GM12878 (cell line): ENCODE measurements around the gene CDC42BPB. TPM values are rescaled to one million over a fixed set of nuclear protein-coding genes. Genes with fewer than 3 reads are reported as not detected.

Experiments
- ATAC-seq: fragments of 200-7000 bp; cut with Tn5 transposase; 3 replicates; pipeline ENCODE4 v1.9.1; 2020; ENCODE audit warnings: mild to moderate bottlenecking, moderate library complexity
- BruUV-seq: library from RNA; stranded (reverse); fragments of 400-500 nt; replicated peaks from 2 replicates; lab custom pipeline; 2021; lab: Mats Ljungman, UMichigan
- CTCF ChIA-PET: fragments of 300-600 bp; sonication (Branson Sonifier 250); formaldehyde crosslinking; extraction: SDS; loops from one replicate; lab custom pipeline; 2021; ENCODE audit warnings: inconsistent platforms; lab: Yijun Ruan, JAX
- POLR2A ChIA-PET: fragments of 350-600 bp; formaldehyde crosslinking; extraction: SDS; loops from one replicate; lab custom pipeline; 2021; ENCODE audit warnings: inconsistent platforms; lab: Charles Lee
- RAD21 ChIA-PET: fragments of 300-600 bp; sonication (Branson Sonifier 250); formaldehyde crosslinking; loops from one replicate; lab custom pipeline; 2023; ENCODE audit warnings: antibody characterized with exemption; ENCODE audit not compliant: unreplicated experiment; lab: Charles Lee
- SMC1A ChIA-PET: fragments of 300-600 bp; sonication (Branson Sonifier 250); formaldehyde crosslinking; loops from one replicate; lab custom pipeline; 2023; ENCODE audit not compliant: unreplicated experiment, uncharacterized antibody; lab: Charles Lee
- DNase-seq: peaks from one replicate; pipeline ENCODE4 v3.0.0-alpha.2; 2011; ENCODE audit warnings: low read depth, low spot score
- FAIRE-seq: peaks from 3 replicates; lab custom pipeline; 2011; peaks lifted over from hg19 to GRCh38; lab: Jason Lieb, UNC
- H2AFZ ChIP-seq: 2 replicates; pipeline ENCODE4 v1.6.0; 2011; ENCODE audit warnings: low read depth, low read length, control low read depth; ENCODE audit not compliant: control insufficient read depth
- H3K27ac ChIP-seq: 2 replicates; pipeline ENCODE4 v1.5.1; 2011; ENCODE audit warnings: control low read depth; ENCODE audit not compliant: control insufficient read depth, insufficient read depth
- H3K27me3 ChIP-seq, 2 experiments: replicated peaks in 1 of 2; 2 replicates each; pipeline versions ENCODE4 v1.6.0 to v1.6.1; 2011; ENCODE audit warnings: low read length in 1 of 2; ENCODE audit not compliant: control insufficient read depth in 2 of 2, insufficient read depth in 2 of 2
- H3K36me3 ChIP-seq, 2 experiments: 2 replicates each; pipeline ENCODE4 v1.5.1; 2011; ENCODE audit warnings: low read length in 1 of 2; ENCODE audit not compliant: control insufficient read depth in 2 of 2, insufficient read depth in 2 of 2
- H3K4me1 ChIP-seq: 2 replicates; pipeline ENCODE4 v1.6.1; 2011; ENCODE audit warnings: mild to moderate bottlenecking, low read length, moderate library complexity, mixed read lengths; ENCODE audit not compliant: control insufficient read depth, insufficient read depth
- H3K4me2 ChIP-seq: 2 replicates; pipeline ENCODE4 v1.6.0; 2011; ENCODE audit warnings: control low read depth; ENCODE audit not compliant: control insufficient read depth, insufficient read depth
- H3K4me3 ChIP-seq: fragments of 200-600 bp; sonication (generic); 2 replicates; pipeline ENCODE4 v1.5.1; 2016
- H3K79me2 ChIP-seq: 2 replicates; pipeline ENCODE4 v1.6.0; 2011; ENCODE audit warnings: low read length; ENCODE audit not compliant: control insufficient read depth, insufficient read depth
- H3K9ac ChIP-seq: 2 replicates; pipeline ENCODE4 v1.8.0; 2011; ENCODE audit warnings: low read length, control low read depth, mixed read lengths; ENCODE audit not compliant: control insufficient read depth, insufficient read depth
- H3K9me3 ChIP-seq: replicated peaks from 3 replicates; pipeline ENCODE4 v1.5.1; 2011; ENCODE audit warnings: mild to moderate bottlenecking, low read length; ENCODE audit not compliant: control insufficient read depth, insufficient read depth
- H4K20me1 ChIP-seq: 2 replicates; pipeline ENCODE4 v1.6.0; 2011; ENCODE audit not compliant: control insufficient read depth, insufficient read depth
- CHD4 ChIP-seq: fragments of 200-600 bp; sonication (generic); IDR thresholded peaks from 2 replicates; pipeline ENCODE4 v1.6.1; 2016; ENCODE audit warnings: mild to moderate bottlenecking
- CREB1 ChIP-seq: IDR thresholded peaks from 2 replicates; pipeline ENCODE4 v1.6.1; 2012; ENCODE audit warnings: low read depth, mild to moderate bottlenecking, inconsistent platforms
- EGR1 ChIP-seq, 2 experiments: IDR thresholded peaks; 1 replicate in 1 of 2; 2 replicates in 1 of 2; pipeline ENCODE4 v1.6.1; 2011 to 2012; ENCODE audit warnings: low read depth in 2 of 2, low read length in 2 of 2, borderline replicate concordance in 1 of 2, mild to moderate bottlenecking in 1 of 2, moderate library complexity in 1 of 2
- HDAC6 ChIP-seq: fragments of 200-600 bp; sonication (generic); IDR thresholded peaks from one replicate; pipeline ENCODE4 v1.8.0; 2017; ENCODE audit warnings: antibody characterized with exemption; ENCODE audit not compliant: unreplicated experiment
- IKZF2 ChIP-seq, 2 experiments: fragments of 450-650 bp; IDR thresholded peaks; 2 replicates each; pipeline ENCODE4 v1.6.1; 2017; ENCODE audit warnings: mild to moderate bottlenecking in 2 of 2, moderate library complexity in 2 of 2
- MEF2B ChIP-seq: fragments of 450-650 bp; IDR thresholded peaks from 2 replicates; pipeline ENCODE4 v1.6.1; 2018; ENCODE audit warnings: mild to moderate bottlenecking, moderate library complexity; ENCODE audit not compliant: partially characterized antibody, poor library complexity, severe bottlenecking
- MLLT1 ChIP-seq: fragments of 450-650 bp; IDR thresholded peaks from 2 replicates; pipeline ENCODE4 v1.6.1; 2016; ENCODE audit warnings: mild to moderate bottlenecking
- MXI1 ChIP-seq: fragments of 150-350 bp; IDR thresholded peaks from 2 replicates; pipeline ENCODE4 v1.6.1; 2011; ENCODE audit warnings: low read depth, mild to moderate bottlenecking, inconsistent platforms, low read length, improper control_type of control experiment
- POLR2AphosphoS2 ChIP-seq: IDR thresholded peaks from 2 replicates; pipeline ENCODE4 v1.6.1; 2011; ENCODE audit warnings: low read depth, mild to moderate bottlenecking, low read length, improper control_type of control experiment, moderate library complexity
- STAT1 ChIP-seq: fragments of 450-650 bp; conservative IDR thresholded peaks from 2 replicates; pipeline ENCODE4 v1.6.1; 2014; ENCODE audit warnings: antibody characterized with exemption, mild to moderate bottlenecking
- WRNIP1 ChIP-seq: IDR thresholded peaks from 2 replicates; pipeline ENCODE4 v1.6.1; 2011; ENCODE audit warnings: low read depth, low read length, improper control_type of control experiment, borderline replicate concordance
- ZBTB4 ChIP-seq: fragments of 450-650 bp; formaldehyde crosslinking; IDR thresholded peaks from 2 replicates; pipeline ENCODE4 v1.4.0; 2022; ENCODE audit warnings: mild to moderate bottlenecking, moderate library complexity
- WGBS: methylation state at CpG from one replicate; pipeline ENCODE4 v1.1.6; 2016; ENCODE audit warnings: low lambda C conversion rate; ENCODE audit not compliant: insufficient replicate concordance, insufficient coverage; ENCODE audit errors: missing lambda C conversion rate; 5-methylcytosine and 5-hydroxymethylcytosine counted together
- in situ Hi-C: fragments of 300-500 bp; cut with MboI; formaldehyde crosslinking; loops from 9 replicates; pipeline ENCODE4 v1.14.3; 2018; ENCODE audit warnings: mixed read lengths
- intact Hi-C: fragments of 100-400 bp; cut with micrococcal nuclease; formaldehyde crosslinking; loops from one replicate; pipeline ENCODE4 v1.14.2; 2022; ENCODE audit not compliant: unreplicated experiment
- polyA plus RNA-seq, 11 experiments: library from polyadenylated mRNA; depleted of rRNA in 4 of 11; unstranded in 6 of 11; stranded (reverse) in 5 of 11; fragments of >200 nt; fragmentation: Nextera tagmentation in 4 of 11; fragmentation: Illumina TruSeq in 1 of 11; extraction: Ambion mirVana in 4 of 11; extraction: Trizol in 1 of 11; gene quantifications; 1 replicate in 1 of 11; 2 replicates in 10 of 11; pipeline versions ENCODE4 v1.2.1 to v1.2.3, GENCODE V29; 2011 to 2016; ENCODE audit warnings: inconsistent platforms in 2 of 11, missing spikeins in 2 of 11, low read depth in 1 of 11
- total RNA-seq, 4 experiments: library from RNA; depleted of rRNA in 3 of 4; stranded (reverse); fragments of >200 nt in 3 of 4; fragmentation: Illumina TruSeq in 1 of 4; extraction: Trizol in 1 of 4; gene quantifications; 2 replicates each; pipeline versions ENCODE4 v1.2.1 to v1.2.3, GENCODE V29; 2013 to 2021

CDC42BPB gene
- total and polyA plus RNA-seq, 10 of the 15 experiments (the other 5 are each of a cell fraction or from before 2014, with no cell fraction given) = 0.42 to 22.1 (median 13.3) TPM

DNA sequence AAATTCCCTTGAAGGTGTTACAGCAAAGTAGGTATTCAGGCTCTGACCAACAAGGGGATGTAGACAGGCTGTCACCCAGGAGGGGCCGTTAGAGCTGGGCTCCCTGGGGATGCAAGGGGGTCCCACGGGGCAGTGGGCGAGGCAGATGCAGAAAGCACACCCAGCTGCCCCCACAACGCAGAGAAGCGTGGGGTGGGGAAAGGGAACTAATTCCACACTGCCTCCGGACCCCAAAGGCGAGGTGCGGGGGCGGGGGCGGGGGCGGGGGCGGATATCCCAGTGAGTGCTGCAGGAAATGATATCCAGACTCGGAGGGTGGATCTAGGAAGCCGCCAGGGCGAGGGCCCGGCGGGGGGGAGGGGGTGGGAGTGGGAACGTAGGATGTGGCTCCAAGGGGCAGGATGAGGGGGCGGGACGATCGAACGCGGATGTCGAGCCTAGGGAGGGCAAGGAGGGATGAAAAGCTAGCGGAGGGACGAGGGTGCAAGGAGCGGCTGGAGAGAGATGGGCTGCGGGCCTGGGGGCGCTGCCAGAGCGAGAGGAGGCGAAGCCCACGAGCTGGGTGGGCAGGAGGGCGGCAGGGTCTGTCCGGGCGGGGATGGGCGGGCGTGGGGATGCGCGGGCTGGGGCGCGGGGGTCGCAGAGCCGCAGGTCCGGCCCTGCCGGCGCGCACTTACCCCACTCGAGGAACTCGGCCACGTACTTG, 874 bp downstream of the CDC42BPB start:
- SMC1A ChIA-PET = interaction anchor here (1.0 to 1.3 kb wide), 2 partner anchors 9 to 44 kb away, joined by 3 read pairs; no protein-coding TSS in a partner anchor
- POLR2A ChIA-PET = interaction anchor here (0.6 to 0.7 kb wide), 2 partner anchors 24 to 1148 kb away, joined by 3 to 5 read pairs; no protein-coding TSS in a partner anchor
- peaks cover 46% of the 10 kb centered on the region for H3K79me2 ChIP-seq
- ATAC-seq (peak; percentile 8), FAIRE-seq (no peak), DNase-seq (no peak)
- H3K27ac ChIP-seq = peak overlapping the region; percentile 60
- no peak for TF ChIP-seq CHD4
- TF ChIP-seq ZBTB4 = no peak
- TF ChIP-seq WRNIP1 = no peak
- TF ChIP-seq STAT1 = no peak
- TF ChIP-seq IKZF2 (IDR thresholded peaks at IDR 0.05) = no peak
- TF ChIP-seq MLLT1 = no peak
- no peak for TF ChIP-seq MXI1
- peak; percentile 89 for TF ChIP-seq MEF2B
- peak in 1 of 2 experiments; percentile 45; a peak in 1 of 3 replicates for TF ChIP-seq EGR1 (IDR thresholded peaks at IDR 0.05; ENCODE audit: borderline replicate concordance in 1 of 2, low read depth in 2 of 2, low read length in 2 of 2)
- no peak for TF ChIP-seq HDAC6
- TF ChIP-seq CREB1 = no peak
- no peak for TF ChIP-seq POLR2AphosphoS2
- in situ Hi-C loops (no loop called here), intact Hi-C loops (loop anchor here (10.0 kb wide), 1 partner anchor 362 kb away; no protein-coding TSS in a partner anchor)
- no peaks in the 10 kb centered on the region for H3K27me3 ChIP-seq
- H3K4me1 ChIP-seq = peaks cover 7% of the 10 kb centered on the region
- H2AFZ ChIP-seq = peak overlapping the region; percentile 61
- no TSS peak for BruUV-seq
- peak overlapping the region; percentile 56; the same call in 1 of the 2 replicates for H3K9ac ChIP-seq
- CTCF ChIA-PET = interaction anchor here (0.8 kb wide), 1 partner anchor 13 kb away, joined by 3 read pairs; no protein-coding TSS in a partner anchor
- no peaks in the 10 kb centered on the region for H3K9me3 ChIP-seq
- no peaks in the 10 kb centered on the region for H3K36me3 ChIP-seq
- peak overlapping the region; percentile 86 for H3K4me3 ChIP-seq
- RAD21 ChIA-PET = interaction anchor here (0.7 to 1.3 kb wide), 2 partner anchors 18 to 281 kb away, joined by 3 to 6 read pairs; no protein-coding TSS in a partner anchor
- H3K4me2 ChIP-seq = peak overlapping the region; percentile 82; the same call in 1 of the 2 replicates
- no peaks in the 10 kb centered on the region for H4K20me1 ChIP-seq
- 6% methylated on average over 13 of the region's 50 CpGs for WGBS
